Nephron (organoid): ENCODE data around the gene DLK2.

Experiments
- H3K27ac Mint-ChIP-seq, 3 experiments: 2 replicates each; pipeline ENCODE4 v1.8.0; 2020; ENCODE audit warnings: mixed read lengths in 3 of 3, mild to moderate bottlenecking in 2 of 3, moderate library complexity in 1 of 3
- H3K27me3 Mint-ChIP-seq: 2 replicates; pipeline ENCODE4 v1.8.0; 2021; ENCODE audit warnings: low read depth, mild to moderate bottlenecking, moderate library complexity, mixed read lengths
- H3K36me3 Mint-ChIP-seq: 2 replicates; pipeline ENCODE4 v1.8.0; 2020; ENCODE audit warnings: low read depth, mixed read lengths
- H3K4me1 Mint-ChIP-seq: 2 replicates; pipeline ENCODE4 v1.8.0; 2020; ENCODE audit warnings: mixed read lengths
- H3K4me3 Mint-ChIP-seq, 3 experiments: 2 replicates each; pipeline ENCODE4 v1.8.0; 2020; ENCODE audit warnings: mild to moderate bottlenecking in 3 of 3, mixed read lengths in 3 of 3, moderate library complexity in 2 of 3
- H3K9me3 Mint-ChIP-seq: 2 replicates; pipeline ENCODE4 v1.8.0; 2020; ENCODE audit warnings: mixed read lengths
- CTCF ChIP-seq, 3 experiments: fragments of 200-600 bp; sonication (generic); IDR thresholded peaks; one replicate each; pipeline ENCODE4 v1.5.0; 2021; ENCODE audit warnings: antibody characterized with exemption in 3 of 3; ENCODE audit not compliant: unreplicated experiment in 3 of 3

Gene DLK2

GRCh38 chr6:43401730-43402129, 53.6 kb downstream of the DLK2 start:
- Mint-ChIP-seq H3K36me3 (no peaks in the 10 kb centered on the region), H3K9me3 (no peaks in the 10 kb centered on the region), H3K4me3 (no peak overlapping the region), H3K4me1 (no peaks in the 10 kb centered on the region), H3K27ac (no peak overlapping the region), H3K27me3 (no peaks in the 10 kb centered on the region)
- no peak for TF ChIP-seq CTCF (IDR thresholded peaks at IDR 0.05; ENCODE audit: unreplicated experiment in 3 of 3)
